Natural killer cell (primary cell): ENCODE measurements around the gene MACROH2A1. TPM values are rescaled to one million over a fixed set of nuclear protein-coding genes. Genes with fewer than 3 reads are reported as not detected.

Source experiments
- ATAC-seq, 3 donors: fragments of 150-1000 bp in 2 of 3; fragments of 200-7000 bp in 1 of 3; cut with Tn5 transposase; 1 replicate in 1 of 3; 2 replicates in 2 of 3; pipeline ENCODE4 v1.10.0; 2021; ENCODE audit warnings: mild to moderate bottlenecking in 2 of 3, moderate library complexity in 2 of 3
- DNase-seq, 2 donors: peaks; one replicate each; pipeline versions ENCODE4 v3.0.0 to v3.0.0-alpha.2; 2013 to 2021; ENCODE audit warnings: mixed read lengths in 1 of 2
- H3K27ac ChIP-seq: one replicate; pipeline ENCODE4 v1.5.1; 2013; ENCODE audit warnings: mild to moderate bottlenecking, low read length
- H3K27me3 ChIP-seq: one replicate; pipeline ENCODE4 v1.6.1; 2013; ENCODE audit warnings: low read length; ENCODE audit not compliant: control insufficient read depth, insufficient read depth
- H3K36me3 ChIP-seq: one replicate; pipeline ENCODE4 v1.6.1; 2013; ENCODE audit warnings: low read length; ENCODE audit not compliant: control insufficient read depth, insufficient read depth
- H3K4me1 ChIP-seq: one replicate; pipeline ENCODE4 v1.6.1; 2013; ENCODE audit warnings: low read length; ENCODE audit not compliant: control insufficient read depth, insufficient read depth
- H3K4me3 ChIP-seq: one replicate; pipeline ENCODE4 v1.5.1; 2013; ENCODE audit warnings: low read length
- H3K9me3 ChIP-seq: one replicate; pipeline ENCODE4 v1.6.1; 2013; ENCODE audit warnings: low read length; ENCODE audit not compliant: control insufficient read depth, insufficient read depth
- H3K27ac Mint-ChIP-seq, 2 donors: one replicate each; pipeline ENCODE4 v1.8.0; 2022; ENCODE audit warnings: mild to moderate bottlenecking in 2 of 2, mixed read lengths in 2 of 2, moderate library complexity in 1 of 2
- H3K27me3 Mint-ChIP-seq, 2 donors: one replicate each; pipeline ENCODE4 v1.8.0; 2022; ENCODE audit warnings: low read depth in 2 of 2, mixed read lengths in 2 of 2
- H3K36me3 Mint-ChIP-seq: one replicate; pipeline ENCODE4 v1.8.0; 2022; ENCODE audit warnings: mixed read lengths
- H3K4me1 Mint-ChIP-seq, 2 donors: one replicate each; pipeline ENCODE4 v1.8.0; 2022; ENCODE audit warnings: mixed read lengths in 2 of 2
- H3K4me3 Mint-ChIP-seq: one replicate; pipeline ENCODE4 v1.8.0; 2022; ENCODE audit warnings: mild to moderate bottlenecking, moderate library complexity, mixed read lengths
- H3K9me3 Mint-ChIP-seq, 2 donors: one replicate each; pipeline ENCODE4 v1.8.0; 2022; ENCODE audit warnings: mixed read lengths in 2 of 2
- WGBS: methylation state at CpG from one replicate; pipeline ENCODE4 v1.1.7; 2013; ENCODE audit warnings: missing lambda C conversion rate; ENCODE audit not compliant: insufficient coverage; 5-methylcytosine and 5-hydroxymethylcytosine counted together
- intact Hi-C: fragments of 100-400 bp; cut with micrococcal nuclease; formaldehyde crosslinking; loops from one replicate; pipeline ENCODE4 v1.14.2; 2022
- total RNA-seq, 4 donors: library from RNA; stranded (reverse); fragments of 120-200 nt in 1 of 4; gene quantifications; one replicate each; pipeline versions ENCODE4 v1.2.3 to v1.2.4, GENCODE V29; 2013 to 2022
- TF ChIP-seq, protein P1 (sequence below): fragments of 200-600 bp; IDR thresholded peaks from one replicate; pipeline ENCODE4 v1.8.0; 2022; ENCODE audit warnings: antibody characterized with exemption

MACROH2A1 gene
- total RNA-seq, 3 donors from 2014 or later (not counting 1 experiment from before 2014, with no cell fraction given) = 139 to 160 (median 139) TPM

DNA sequence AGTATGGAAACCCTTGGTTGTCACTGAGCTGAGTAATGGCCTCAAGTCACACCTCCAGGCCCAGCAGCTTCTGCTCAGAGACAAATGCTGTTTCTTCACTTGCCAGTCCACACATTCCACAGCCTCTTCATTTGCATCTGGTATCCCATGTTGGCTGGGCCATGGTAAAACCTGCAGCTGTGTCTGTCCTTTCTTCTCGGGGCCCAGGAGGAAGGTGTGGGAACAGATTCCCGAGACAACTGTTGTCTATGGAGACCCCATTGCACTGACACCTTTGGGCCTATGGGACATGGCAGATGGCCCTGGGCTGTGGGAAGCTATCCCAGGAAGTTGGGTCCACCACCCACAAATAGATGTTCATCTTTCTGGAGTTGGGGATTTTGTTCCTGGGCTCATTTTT, 85.1 kb downstream of the MACROH2A1 start:
- TF ChIP-seq, protein P1, sequence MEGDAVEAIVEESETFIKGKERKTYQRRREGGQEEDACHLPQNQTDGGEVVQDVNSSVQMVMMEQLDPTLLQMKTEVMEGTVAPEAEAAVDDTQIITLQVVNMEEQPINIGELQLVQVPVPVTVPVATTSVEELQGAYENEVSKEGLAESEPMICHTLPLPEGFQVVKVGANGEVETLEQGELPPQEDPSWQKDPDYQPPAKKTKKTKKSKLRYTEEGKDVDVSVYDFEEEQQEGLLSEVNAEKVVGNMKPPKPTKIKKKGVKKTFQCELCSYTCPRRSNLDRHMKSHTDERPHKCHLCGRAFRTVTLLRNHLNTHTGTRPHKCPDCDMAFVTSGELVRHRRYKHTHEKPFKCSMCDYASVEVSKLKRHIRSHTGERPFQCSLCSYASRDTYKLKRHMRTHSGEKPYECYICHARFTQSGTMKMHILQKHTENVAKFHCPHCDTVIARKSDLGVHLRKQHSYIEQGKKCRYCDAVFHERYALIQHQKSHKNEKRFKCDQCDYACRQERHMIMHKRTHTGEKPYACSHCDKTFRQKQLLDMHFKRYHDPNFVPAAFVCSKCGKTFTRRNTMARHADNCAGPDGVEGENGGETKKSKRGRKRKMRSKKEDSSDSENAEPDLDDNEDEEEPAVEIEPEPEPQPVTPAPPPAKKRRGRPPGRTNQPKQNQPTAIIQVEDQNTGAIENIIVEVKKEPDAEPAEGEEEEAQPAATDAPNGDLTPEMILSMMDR = no peak
- Histone ChIP-seq H3K36me3 (no peaks in the 10 kb centered on the region), H3K27ac (no peak overlapping the region), H3K9me3 (no peaks in the 10 kb centered on the region), H3K4me3 (no peak overlapping the region), H3K4me1 (no peaks in the 10 kb centered on the region), H3K27me3 (no peaks in the 10 kb centered on the region)
- intact Hi-C loops = no loop called here
- DNase-seq (no peak), ATAC-seq (no peak)
- Mint-ChIP-seq H3K36me3 (no peaks in the 10 kb centered on the region), H3K4me3 (no peak overlapping the region), H3K27ac (no peak overlapping the region), H3K27me3 (no peaks in the 10 kb centered on the region), H3K4me1 (peaks cover 5 to 15% of the 10 kb centered on the region in 2 donors), H3K9me3 (no peaks in the 10 kb centered on the region)
- 91% methylated on average over 2 of the region's 2 CpGs for WGBS

DNA sequence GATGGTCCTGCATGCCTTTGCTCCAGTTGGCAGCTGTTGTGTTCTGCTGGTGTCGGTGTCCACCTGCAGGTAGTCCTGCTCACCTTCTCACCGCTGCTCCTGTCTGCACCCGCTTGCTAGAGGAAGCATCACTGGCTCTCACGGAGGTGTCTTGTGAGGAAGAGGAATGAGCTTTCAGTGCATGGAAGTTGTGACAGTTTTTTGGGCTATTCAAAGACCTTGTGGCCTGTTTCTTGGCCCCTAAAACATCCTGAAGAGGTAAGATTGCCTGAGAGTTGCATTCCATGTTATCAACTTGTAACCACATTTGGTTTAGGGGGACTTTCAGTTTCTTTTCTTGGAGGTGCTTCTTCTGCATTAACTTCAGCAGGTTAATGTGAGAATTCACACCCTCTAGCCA, 85.6 kb downstream of the MACROH2A1 start:
- Histone ChIP-seq H3K4me1 (no peaks in the 10 kb centered on the region), H3K9me3 (no peaks in the 10 kb centered on the region), H3K36me3 (no peaks in the 10 kb centered on the region), H3K27ac (no peak overlapping the region), H3K4me3 (no peak overlapping the region), H3K27me3 (no peaks in the 10 kb centered on the region)
- Mint-ChIP-seq H3K36me3 (no peaks in the 10 kb centered on the region), H3K27me3 (no peaks in the 10 kb centered on the region), H3K9me3 (no peaks in the 10 kb centered on the region), H3K27ac (no peak overlapping the region), H3K4me3 (no peak overlapping the region), H3K4me1 (peaks cover 5 to 15% of the 10 kb centered on the region in 2 donors)
- ATAC-seq = no peak
- no peak for DNase-seq
- 67% methylated on average over 4 of the region's 4 CpGs for WGBS
- intact Hi-C loops = no loop called here
- TF ChIP-seq, protein P1 = no peak

DNA sequence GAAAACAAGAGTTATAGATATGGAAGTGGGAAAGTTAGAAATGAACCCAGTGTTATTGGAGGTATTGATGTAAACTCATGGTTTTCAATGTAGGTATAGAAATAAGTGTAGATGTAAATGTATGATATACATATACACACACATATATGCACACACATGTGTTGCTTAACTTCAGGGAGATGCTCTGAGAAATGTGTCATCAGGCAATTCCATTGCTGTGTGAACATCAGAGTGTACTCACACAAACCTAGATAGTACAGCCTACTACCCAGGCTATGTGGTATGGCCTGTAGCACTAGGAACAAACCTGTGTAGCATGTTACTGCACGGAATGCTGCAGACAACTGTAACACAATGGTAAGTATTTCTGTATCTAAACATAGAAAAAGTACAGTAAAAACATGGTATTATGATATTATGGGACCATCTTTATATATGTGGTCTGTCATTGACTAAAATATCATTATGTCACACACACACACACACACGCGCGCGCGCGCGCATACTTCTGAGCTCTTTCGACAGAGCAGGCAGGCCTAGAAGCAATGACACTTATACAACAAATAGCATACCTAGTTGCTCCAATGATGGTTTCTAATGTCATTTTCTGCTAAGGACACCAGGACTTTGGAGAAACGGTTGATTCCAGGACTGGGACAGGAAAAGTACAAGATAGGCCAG, 86.6 kb downstream of the MACROH2A1 start:
- H3K4me1 Mint-ChIP-seq = peaks cover 5 to 15% of the 10 kb centered on the region in 2 donors
- H3K27me3 Mint-ChIP-seq = no peaks in the 10 kb centered on the region
- Histone ChIP-seq H3K4me1 (no peaks in the 10 kb centered on the region), H3K4me3 (no peak overlapping the region), H3K27ac (no peak overlapping the region), H3K36me3 (no peaks in the 10 kb centered on the region), H3K9me3 (no peaks in the 10 kb centered on the region), H3K27me3 (no peaks in the 10 kb centered on the region)
- H3K36me3 Mint-ChIP-seq = no peaks in the 10 kb centered on the region
- 93% methylated on average over 10 of the region's 10 CpGs for WGBS
- H3K9me3 Mint-ChIP-seq = no peaks in the 10 kb centered on the region
- no peak overlapping the region for H3K27ac Mint-ChIP-seq
- intact Hi-C loops = no loop called here
- no peak overlapping the region for H3K4me3 Mint-ChIP-seq
- ATAC-seq (no peak), DNase-seq (no peak)
- TF ChIP-seq, protein P1 = no peak
